Measurements from ENCODE around the gene STAC3. TPM values are rescaled to one million over a fixed set of nuclear protein-coding genes. Genes with fewer than 3 reads are reported as not detected.

STAC3 gene
- total RNA-seq, 2 donors from 2014 or later = 5.9 to 6.8 TPM

GRCh38 chr12:57213058-57213715 lies 37.8 kb downstream of the STAC3 start:
- no peaks in the 10 kb centered on the region for H3K4me1 ChIP-seq (ENCODE audit: control insufficient read depth, insufficient read depth, low read length)
- no peaks in the 10 kb centered on the region for H3K36me3 ChIP-seq (ENCODE audit: control insufficient read depth, insufficient read depth, low read length)
- TF ChIP-seq, protein P1, sequence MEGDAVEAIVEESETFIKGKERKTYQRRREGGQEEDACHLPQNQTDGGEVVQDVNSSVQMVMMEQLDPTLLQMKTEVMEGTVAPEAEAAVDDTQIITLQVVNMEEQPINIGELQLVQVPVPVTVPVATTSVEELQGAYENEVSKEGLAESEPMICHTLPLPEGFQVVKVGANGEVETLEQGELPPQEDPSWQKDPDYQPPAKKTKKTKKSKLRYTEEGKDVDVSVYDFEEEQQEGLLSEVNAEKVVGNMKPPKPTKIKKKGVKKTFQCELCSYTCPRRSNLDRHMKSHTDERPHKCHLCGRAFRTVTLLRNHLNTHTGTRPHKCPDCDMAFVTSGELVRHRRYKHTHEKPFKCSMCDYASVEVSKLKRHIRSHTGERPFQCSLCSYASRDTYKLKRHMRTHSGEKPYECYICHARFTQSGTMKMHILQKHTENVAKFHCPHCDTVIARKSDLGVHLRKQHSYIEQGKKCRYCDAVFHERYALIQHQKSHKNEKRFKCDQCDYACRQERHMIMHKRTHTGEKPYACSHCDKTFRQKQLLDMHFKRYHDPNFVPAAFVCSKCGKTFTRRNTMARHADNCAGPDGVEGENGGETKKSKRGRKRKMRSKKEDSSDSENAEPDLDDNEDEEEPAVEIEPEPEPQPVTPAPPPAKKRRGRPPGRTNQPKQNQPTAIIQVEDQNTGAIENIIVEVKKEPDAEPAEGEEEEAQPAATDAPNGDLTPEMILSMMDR (conservative IDR thresholded peaks at IDR 0.05) = peak; percentile 92
- no peak overlapping the region for H3K9ac ChIP-seq (ENCODE audit: extremely low read depth, low read length, poor library complexity, severe bottlenecking)
- no peak overlapping the region for H3K27ac ChIP-seq (ENCODE audit: low read depth, low read length)
- H3K27me3 ChIP-seq (ENCODE audit: control insufficient read depth, insufficient read depth, low read length, poor library complexity, severe bottlenecking) = peaks cover 47% of the 10 kb centered on the region
- Mint-ChIP-seq H3K27ac (peak overlapping the region; percentile 79), H3K9me3 (no peaks in the 10 kb centered on the region), H3K36me3 (ENCODE audit: low read depth) (peaks cover 3% of the 10 kb centered on the region), H3K27me3 (ENCODE audit: insufficient read depth) (peaks cover 46% of the 10 kb centered on the region), H3K4me3 (no peak overlapping the region), H3K4me1 (peaks cover 17% of the 10 kb centered on the region)
- H3K9me3 ChIP-seq (ENCODE audit: control insufficient read depth, low read length) = no peaks in the 10 kb centered on the region
- no peak overlapping the region for H3K4me3 ChIP-seq (ENCODE audit: low read length)
- peak; percentile 98 for DNase-seq
- 6 to 10% methylated on average over 6 to 12 of the region's 16 CpGs for WGBS, 2 experiments (ENCODE audit: insufficient coverage in 1 of 2, insufficient read length in 1 of 2)

- Histone ChIP-seq H3K9ac (ENCODE audit: extremely low read depth, low read length, poor library complexity, severe bottlenecking) (no peak overlapping the region), H3K4me1 (ENCODE audit: control insufficient read depth, insufficient read depth, low read length) (no peaks in the 10 kb centered on the region), H3K27ac (ENCODE audit: low read depth, low read length) (no peak overlapping the region), H3K36me3 (ENCODE audit: control insufficient read depth, insufficient read depth, low read length) (no peaks in the 10 kb centered on the region), H3K27me3 (ENCODE audit: control insufficient read depth, insufficient read depth, low read length, poor library complexity, severe bottlenecking) (peaks cover 42% of the 10 kb centered on the region), H3K9me3 (ENCODE audit: control insufficient read depth, low read length) (no peaks in the 10 kb centered on the region), H3K4me3 (ENCODE audit: low read length) (no peak overlapping the region)
- 92 to 100% methylated on average over 2 to 6 of the region's 7 CpGs for WGBS, 2 experiments (ENCODE audit: insufficient coverage in 1 of 2, insufficient read length in 1 of 2)
- Mint-ChIP-seq H3K36me3 (ENCODE audit: low read depth) (peaks cover 5% of the 10 kb centered on the region), H3K9me3 (no peaks in the 10 kb centered on the region), H3K4me1 (peaks cover 17% of the 10 kb centered on the region), H3K27ac (no peak overlapping the region), H3K4me3 (no peak overlapping the region), H3K27me3 (ENCODE audit: insufficient read depth) (peaks cover 41% of the 10 kb centered on the region)
- TF ChIP-seq, protein P1 (conservative IDR thresholded peaks at IDR 0.05) = no peak
- DNase-seq = peak; percentile 71
Observed at GRCh38 chr12:57212701-57213057, 38.3 kb downstream of the STAC3 start.

DNA sequence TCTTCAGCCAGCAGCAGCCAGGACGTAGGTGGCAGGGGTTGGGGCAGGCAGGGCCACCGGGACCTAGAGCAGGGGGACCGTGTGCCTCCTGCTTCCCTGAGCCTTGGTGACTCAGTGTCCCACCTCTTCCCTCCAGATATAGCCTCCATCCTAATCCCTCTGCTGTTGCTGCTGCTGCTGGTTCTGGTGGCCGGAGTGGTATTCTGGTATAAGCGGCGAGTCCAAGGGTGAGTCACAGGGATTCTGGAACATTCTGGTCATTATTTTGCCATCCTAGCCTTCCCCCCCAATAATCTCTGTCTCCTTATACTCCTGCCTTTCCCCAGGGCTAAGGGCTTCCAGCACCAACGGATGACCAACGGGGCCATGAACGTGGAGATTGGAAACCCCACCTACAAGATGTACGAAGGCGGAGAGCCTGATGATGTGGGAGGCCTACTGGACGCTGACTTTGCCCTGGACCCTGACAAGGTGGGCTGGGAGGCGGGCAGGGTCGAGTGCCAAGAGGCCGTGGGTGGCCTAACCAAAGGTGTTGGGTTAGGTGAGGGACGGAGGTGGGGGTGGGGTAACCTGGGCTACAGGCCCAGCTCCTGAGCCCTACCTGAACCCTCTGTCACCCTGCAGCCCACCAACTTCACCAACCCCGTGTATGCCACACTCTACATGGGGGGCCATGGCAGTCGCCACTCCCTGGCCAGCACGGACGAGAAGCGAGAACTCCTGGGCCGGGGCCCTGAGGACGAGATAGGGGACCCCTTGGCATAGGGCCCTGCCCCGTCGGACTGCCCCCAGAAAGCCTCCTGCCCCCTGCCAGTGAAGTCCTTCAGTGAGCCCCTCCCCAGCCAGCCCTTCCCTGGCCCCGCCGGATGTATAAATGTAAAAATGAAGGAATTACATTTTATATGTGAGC lies 38.9 kb downstream of the STAC3 start:
- H3K9me3 ChIP-seq (ENCODE audit: control insufficient read depth, low read length) = no peaks in the 10 kb centered on the region
- H3K9ac ChIP-seq (ENCODE audit: extremely low read depth, low read length, poor library complexity, severe bottlenecking) = no peak overlapping the region
- TF ChIP-seq, protein P1 (conservative IDR thresholded peaks at IDR 0.05) = no peak
- H3K27me3 Mint-ChIP-seq (ENCODE audit: insufficient read depth) = peaks cover 35% of the 10 kb centered on the region
- no peak overlapping the region for H3K4me3 ChIP-seq (ENCODE audit: low read length)
- H3K27me3 ChIP-seq (ENCODE audit: control insufficient read depth, insufficient read depth, low read length, poor library complexity, severe bottlenecking) = peaks cover 35% of the 10 kb centered on the region
- 93 to 96% methylated on average over 14 to 24 of the region's 27 CpGs for WGBS, 2 experiments (ENCODE audit: insufficient coverage in 1 of 2, insufficient read length in 1 of 2)
- H3K36me3 Mint-ChIP-seq (ENCODE audit: low read depth) = peaks cover 10% of the 10 kb centered on the region
- H3K9me3 Mint-ChIP-seq = no peaks in the 10 kb centered on the region
- peaks cover 3% of the 10 kb centered on the region for H3K36me3 ChIP-seq (ENCODE audit: control insufficient read depth, insufficient read depth, low read length)
- no peaks in the 10 kb centered on the region for H3K4me1 ChIP-seq (ENCODE audit: control insufficient read depth, insufficient read depth, low read length)
- peaks cover 12% of the 10 kb centered on the region for H3K4me1 Mint-ChIP-seq
- no peak overlapping the region for H3K27ac Mint-ChIP-seq
- DNase-seq = no peak
- H3K4me3 Mint-ChIP-seq = no peak overlapping the region
- no peak overlapping the region for H3K27ac ChIP-seq (ENCODE audit: low read depth, low read length)
